CD4-positive, alpha-beta T cell treated with Interleukin-12 subunit alpha and Interleukin-12 subunit beta, for 1 hour (primary cell): ENCODE results near the gene ATG9B.

Experiments used
- DNase-seq: peaks from one replicate; pipeline ENCODE4 v3.0.0-alpha.2; 2020

Gene ATG9B

GRCh38 chr7:150977382-150978125, 46.7 kb downstream of the ATG9B start:
- DNase-seq: no peak

GRCh38 chr7:150976529-150977381, 47.5 kb downstream of the ATG9B start:
- DNase-seq: no peak

- DNase-seq: no peak
Measured at GRCh38 chr7:150975536-150976319, 48.6 kb downstream of the ATG9B start.

GRCh38 chr7:150974468-150975391, 49.6 kb downstream of the ATG9B start:
- peak; percentile 91 for DNase-seq

GRCh38 chr7:150973571-150974451, 50.5 kb downstream of the ATG9B start:
- DNase-seq: peak; percentile 46

GRCh38 chr7:150972741-150973140, 51.6 kb downstream of the ATG9B start:
- no peak for DNase-seq

GRCh38 chr7:150972023-150972468, 52.2 kb downstream of the ATG9B start:
- DNase-seq: no peak

- DNase-seq: no peak
Measured at GRCh38 chr7:150971242-150972022, 52.9 kb downstream of the ATG9B start.

GRCh38 chr7:150970424-150970823, 53.9 kb downstream of the ATG9B start:
- no peak for DNase-seq

GRCh38 chr7:150969475-150969874, 54.8 kb downstream of the ATG9B start:
- no peak for DNase-seq

- no peak for DNase-seq
Measured at GRCh38 chr7:150968734-150969372, 55.4 kb downstream of the ATG9B start.

GRCh38 chr7:150968056-150968733, 56.1 kb downstream of the ATG9B start:
- DNase-seq: no peak

GRCh38 chr7:150967349-150967748, 56.9 kb downstream of the ATG9B start:
- DNase-seq: no peak

GRCh38 chr7:150966002-150966401, 58.3 kb downstream of the ATG9B start:
- DNase-seq: no peak

GRCh38 chr7:150965273-150965830, 58.9 kb downstream of the ATG9B start:
- no peak for DNase-seq
